HEK293 (cell line): Measurements from ENCODE around the gene LRRC74A.

ENCODE experiments used
- CTCF ChIA-PET: fragments of 350-600 bp; formaldehyde crosslinking; extraction: SDS; loops from one replicate; lab custom pipeline; 2021; ENCODE audit warnings: antibody characterized with exemption; lab: Yijun Ruan, JAX
- POLR2A ChIA-PET: fragments of 300-600 bp; formaldehyde crosslinking; extraction: SDS; loops from one replicate; lab custom pipeline; 2020; ENCODE audit warnings: antibody characterized with exemption, inconsistent platforms; lab: Yijun Ruan, JAX
- H3K27ac ChIP-seq: fragments of 200-500 bp; sonication (Bioruptor generic); 2 replicates; pipeline ENCODE4 v1.5.1; 2014; ENCODE audit warnings: low read depth, low read length, control low read depth, inconsistent platforms; ENCODE audit errors: extremely low read depth
- H3K36me3 ChIP-seq, 2 experiments: fragments of 200-500 bp in 1 of 2; sonication (Bioruptor generic) in 1 of 2; 1 replicate in 1 of 2; 2 replicates in 1 of 2; pipeline ENCODE4 v1.5.1; 2014 to 2017; ENCODE audit warnings: inconsistent platforms in 2 of 2, low read length in 2 of 2; ENCODE audit not compliant: control insufficient read depth in 2 of 2, insufficient read depth in 1 of 2
- H3K4me1 ChIP-seq: fragments of 200-500 bp; sonication (Bioruptor generic); 2 replicates; pipeline ENCODE4 v1.5.1; 2014; ENCODE audit warnings: mild to moderate bottlenecking, low read length, inconsistent platforms; ENCODE audit not compliant: control insufficient read depth, insufficient read depth
- H3K4me3 ChIP-seq: 2 replicates; pipeline ENCODE4 v1.5.1; 2011; ENCODE audit warnings: low read depth, mild to moderate bottlenecking, control low read depth, low read length, moderate library complexity
- H3K9me3 ChIP-seq: fragments of 200-500 bp; sonication (Bioruptor generic); 2 replicates; pipeline ENCODE4 v1.5.1; 2014; ENCODE audit warnings: low read depth, low read length, inconsistent platforms; ENCODE audit not compliant: control insufficient read depth, insufficient read depth
- BCL11A ChIP-seq: fragments of 450-650 bp; formaldehyde crosslinking; IDR thresholded peaks from 2 replicates; pipeline ENCODE4 v1.5.1; 2016; ENCODE audit warnings: low read depth, missing biosample characterization, missing genetic modification characterization
- GLIS1 ChIP-seq: fragments of 450-650 bp; formaldehyde crosslinking; IDR thresholded peaks from 2 replicates; pipeline ENCODE4 v1.5.1; 2016; ENCODE audit warnings: missing biosample characterization, missing genetic modification characterization
- SCRT1 ChIP-seq: fragments of 450-650 bp; formaldehyde crosslinking; IDR thresholded peaks from 2 replicates; pipeline ENCODE4 v1.5.1; 2016; ENCODE audit warnings: missing biosample characterization, missing genetic modification characterization, borderline replicate concordance
- WT1 ChIP-seq: fragments of 450-650 bp; formaldehyde crosslinking; IDR thresholded peaks from 2 replicates; pipeline ENCODE4 v1.5.1; 2016; ENCODE audit warnings: missing biosample characterization, missing genetic modification characterization
- ZBTB8A ChIP-seq: fragments of 450-650 bp; formaldehyde crosslinking; IDR thresholded peaks from 2 replicates; pipeline ENCODE4 v1.5.1; 2016; ENCODE audit warnings: missing biosample characterization, missing genetic modification characterization
- ZEB2 ChIP-seq: fragments of 450-650 bp; formaldehyde crosslinking; IDR thresholded peaks from 2 replicates; pipeline ENCODE4 v1.5.1; 2016; ENCODE audit warnings: missing biosample characterization, missing genetic modification characterization
- ZFHX2 ChIP-seq: fragments of 450-650 bp; formaldehyde crosslinking; conservative IDR thresholded peaks from 2 replicates; pipeline ENCODE4 v1.5.1; 2016; ENCODE audit warnings: missing biosample characterization, missing genetic modification characterization
- ZNF132 ChIP-seq: fragments of 450-650 bp; formaldehyde crosslinking; IDR thresholded peaks from 2 replicates; pipeline ENCODE4 v1.5.1; 2017; ENCODE audit warnings: missing biosample characterization, missing genetic modification characterization, borderline replicate concordance
- ZNF157 ChIP-seq: fragments of 450-650 bp; formaldehyde crosslinking; IDR thresholded peaks from 2 replicates; pipeline ENCODE4 v1.5.1; 2016; ENCODE audit warnings: missing biosample characterization, missing genetic modification characterization
- ZNF175 ChIP-seq: fragments of 450-650 bp; formaldehyde crosslinking; IDR thresholded peaks from 2 replicates; pipeline ENCODE4 v1.5.1; 2016; ENCODE audit warnings: missing biosample characterization, missing genetic modification characterization
- ZNF311 ChIP-seq: fragments of 450-650 bp; formaldehyde crosslinking; IDR thresholded peaks from 2 replicates; pipeline ENCODE4 v1.5.1; 2017; ENCODE audit warnings: missing biosample characterization, missing genetic modification characterization, borderline replicate concordance
- ZNF416 ChIP-seq: fragments of 450-650 bp; formaldehyde crosslinking; IDR thresholded peaks from 2 replicates; pipeline ENCODE4 v1.5.1; 2016; ENCODE audit warnings: missing biosample characterization, missing genetic modification characterization
- ZNF521 ChIP-seq: fragments of 450-650 bp; formaldehyde crosslinking; IDR thresholded peaks from 2 replicates; pipeline ENCODE4 v1.5.1; 2017; ENCODE audit warnings: missing biosample characterization, mild to moderate bottlenecking, missing genetic modification characterization
- ZNF701 ChIP-seq: fragments of 450-650 bp; formaldehyde crosslinking; IDR thresholded peaks from 2 replicates; pipeline ENCODE4 v1.5.1; 2016; ENCODE audit warnings: missing biosample characterization, missing genetic modification characterization
- TF ChIP-seq, protein P1 (sequence below): fragments of 450-650 bp; formaldehyde crosslinking; IDR thresholded peaks from 2 replicates; pipeline ENCODE4 v1.5.1; 2016; ENCODE audit warnings: missing biosample characterization, missing genetic modification characterization, borderline replicate concordance
- TF ChIP-seq, protein P2 (sequence below): fragments of 450-650 bp; formaldehyde crosslinking; IDR thresholded peaks from 2 replicates; pipeline ENCODE4 v1.5.1; 2017; ENCODE audit warnings: missing biosample characterization, missing genetic modification characterization
- TF ChIP-seq, protein P3 (sequence below): fragments of 450-650 bp; formaldehyde crosslinking; IDR thresholded peaks from 2 replicates; pipeline ENCODE4 v1.5.1; 2016; ENCODE audit warnings: missing biosample characterization, missing genetic modification characterization
- TF ChIP-seq, protein P4 (sequence below): fragments of 450-650 bp; formaldehyde crosslinking; IDR thresholded peaks from 2 replicates; pipeline ENCODE4 v1.5.1; 2016; ENCODE audit warnings: missing biosample characterization, missing genetic modification characterization
- TF ChIP-seq, protein P5 (sequence below): fragments of 450-650 bp; formaldehyde crosslinking; IDR thresholded peaks from 2 replicates; pipeline ENCODE4 v1.5.1; 2016; ENCODE audit warnings: missing biosample characterization, missing genetic modification characterization

Gene LRRC74A

DNA sequence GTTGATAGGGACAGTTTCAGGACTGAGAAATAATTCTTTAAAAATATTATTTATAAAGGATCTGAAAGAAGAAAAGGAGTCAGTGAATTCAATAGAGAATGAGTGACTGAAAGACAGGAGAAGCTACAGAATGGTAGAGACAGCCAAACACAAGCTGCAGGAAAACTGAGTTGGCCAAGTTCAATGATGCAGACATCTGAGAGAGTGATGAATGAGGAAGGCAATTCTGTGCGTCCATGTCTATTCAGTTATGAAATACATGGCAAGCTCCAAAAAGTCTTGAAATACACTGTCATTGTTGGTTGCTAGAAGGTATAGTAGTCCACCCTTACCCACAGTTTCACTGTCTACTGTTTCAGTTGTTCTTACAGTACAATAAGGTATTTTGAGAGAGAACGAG lies 6.8 kb downstream of the LRRC74A start (continued):
- TF ChIP-seq, protein P1, sequence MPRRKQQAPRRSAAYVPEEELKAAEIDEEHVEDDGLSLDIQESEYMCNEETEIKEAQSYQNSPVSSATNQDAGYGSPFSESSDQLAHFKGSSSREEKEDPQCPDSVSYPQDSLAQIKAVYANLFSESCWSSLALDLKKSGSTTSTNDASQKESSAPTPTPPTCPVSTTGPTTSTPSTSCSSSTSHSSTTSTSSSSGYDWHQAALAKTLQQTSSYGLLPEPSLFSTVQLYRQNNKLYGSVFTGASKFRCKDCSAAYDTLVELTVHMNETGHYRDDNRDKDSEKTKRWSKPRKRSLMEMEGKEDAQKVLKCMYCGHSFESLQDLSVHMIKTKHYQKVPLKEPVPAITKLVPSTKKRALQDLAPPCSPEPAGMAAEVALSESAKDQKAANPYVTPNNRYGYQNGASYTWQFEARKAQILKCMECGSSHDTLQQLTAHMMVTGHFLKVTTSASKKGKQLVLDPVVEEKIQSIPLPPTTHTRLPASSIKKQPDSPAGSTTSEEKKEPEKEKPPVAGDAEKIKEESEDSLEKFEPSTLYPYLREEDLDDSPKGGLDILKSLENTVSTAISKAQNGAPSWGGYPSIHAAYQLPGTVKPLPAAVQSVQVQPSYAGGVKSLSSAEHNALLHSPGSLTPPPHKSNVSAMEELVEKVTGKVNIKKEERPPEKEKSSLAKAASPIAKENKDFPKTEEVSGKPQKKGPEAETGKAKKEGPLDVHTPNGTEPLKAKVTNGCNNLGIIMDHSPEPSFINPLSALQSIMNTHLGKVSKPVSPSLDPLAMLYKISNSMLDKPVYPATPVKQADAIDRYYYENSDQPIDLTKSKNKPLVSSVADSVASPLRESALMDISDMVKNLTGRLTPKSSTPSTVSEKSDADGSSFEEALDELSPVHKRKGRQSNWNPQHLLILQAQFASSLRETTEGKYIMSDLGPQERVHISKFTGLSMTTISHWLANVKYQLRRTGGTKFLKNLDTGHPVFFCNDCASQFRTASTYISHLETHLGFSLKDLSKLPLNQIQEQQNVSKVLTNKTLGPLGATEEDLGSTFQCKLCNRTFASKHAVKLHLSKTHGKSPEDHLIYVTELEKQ (tag by site-specific recombination), result no peak
- TF ChIP-seq ZNF311 (no peak), ZNF701 (tag by site-specific recombination) (no peak)

DNA sequence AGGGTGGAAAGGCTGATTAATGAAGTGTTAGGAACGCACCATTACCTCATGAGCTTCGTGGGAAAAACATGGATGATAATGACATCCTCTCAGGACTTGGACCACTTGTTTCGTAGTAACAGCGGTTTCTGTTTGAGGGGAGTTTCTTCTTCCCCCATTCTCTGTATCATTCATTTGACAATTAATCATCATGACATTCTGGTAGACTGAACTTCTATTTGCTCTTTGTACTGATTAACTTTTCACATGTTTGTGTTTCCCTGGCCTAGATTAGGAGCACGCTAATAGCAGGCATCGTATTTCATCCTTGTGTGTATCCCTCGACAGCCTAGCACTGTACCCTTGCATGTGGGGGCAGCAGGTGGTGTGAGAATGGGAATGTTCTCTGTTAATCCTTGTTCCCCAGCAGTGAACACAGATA lies 8.0 kb downstream of the LRRC74A start:
- H3K9me3 ChIP-seq, result no peaks in the 10 kb centered on the region
- TF ChIP-seq, protein P2, sequence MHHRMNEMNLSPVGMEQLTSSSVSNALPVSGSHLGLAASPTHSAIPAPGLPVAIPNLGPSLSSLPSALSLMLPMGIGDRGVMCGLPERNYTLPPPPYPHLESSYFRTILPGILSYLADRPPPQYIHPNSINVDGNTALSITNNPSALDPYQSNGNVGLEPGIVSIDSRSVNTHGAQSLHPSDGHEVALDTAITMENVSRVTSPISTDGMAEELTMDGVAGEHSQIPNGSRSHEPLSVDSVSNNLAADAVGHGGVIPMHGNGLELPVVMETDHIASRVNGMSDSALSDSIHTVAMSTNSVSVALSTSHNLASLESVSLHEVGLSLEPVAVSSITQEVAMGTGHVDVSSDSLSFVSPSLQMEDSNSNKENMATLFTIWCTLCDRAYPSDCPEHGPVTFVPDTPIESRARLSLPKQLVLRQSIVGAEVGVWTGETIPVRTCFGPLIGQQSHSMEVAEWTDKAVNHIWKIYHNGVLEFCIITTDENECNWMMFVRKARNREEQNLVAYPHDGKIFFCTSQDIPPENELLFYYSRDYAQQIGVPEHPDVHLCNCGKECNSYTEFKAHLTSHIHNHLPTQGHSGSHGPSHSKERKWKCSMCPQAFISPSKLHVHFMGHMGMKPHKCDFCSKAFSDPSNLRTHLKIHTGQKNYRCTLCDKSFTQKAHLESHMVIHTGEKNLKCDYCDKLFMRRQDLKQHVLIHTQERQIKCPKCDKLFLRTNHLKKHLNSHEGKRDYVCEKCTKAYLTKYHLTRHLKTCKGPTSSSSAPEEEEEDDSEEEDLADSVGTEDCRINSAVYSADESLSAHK (tag by site-specific recombination), result peak; percentile 59
- TF ChIP-seq SCRT1 (tag by site-specific recombination) (no peak), WT1 (tag by site-specific recombination) (no peak)
- TF ChIP-seq, all 188 proteins: peak for 1
- ChIA-PET CTCF (no interaction called here), POLR2A (no interaction called here)
- Histone ChIP-seq H3K27ac (no peak overlapping the region), H3K4me3 (no peak overlapping the region), H3K36me3 (no peaks in the 10 kb centered on the region), H3K4me1 (no peaks in the 10 kb centered on the region)

DNA sequence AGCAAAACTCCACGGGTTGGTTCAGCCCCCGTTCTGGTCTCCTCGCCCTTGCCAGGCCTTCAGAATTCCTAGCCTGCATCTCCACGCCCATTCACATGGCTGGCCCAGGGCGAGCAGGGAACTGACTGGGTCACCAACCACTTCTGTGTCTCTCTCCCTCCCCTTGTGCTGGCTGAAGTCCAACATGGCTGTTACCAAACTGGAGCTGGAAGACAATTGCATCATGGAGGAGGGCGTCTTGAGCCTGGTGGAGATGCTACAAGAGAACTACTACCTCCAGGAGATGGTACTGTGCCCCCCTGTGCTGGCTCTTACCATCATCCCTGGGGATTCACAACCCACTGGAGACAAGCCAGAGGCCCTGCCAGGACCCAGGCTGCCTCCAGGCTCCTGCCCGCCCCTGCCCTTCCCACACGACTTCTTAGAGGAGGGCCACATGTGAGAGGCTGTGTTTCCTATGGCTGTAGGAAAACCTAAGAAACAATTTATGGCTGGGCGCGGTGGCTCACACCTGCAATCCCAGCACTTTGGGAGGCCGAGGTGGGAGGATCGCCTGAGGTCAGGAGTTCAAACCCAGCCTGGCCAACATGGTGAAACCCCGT lies 9.9 kb downstream of the LRRC74A start:
- Histone ChIP-seq H3K4me3 (no peak overlapping the region), H3K9me3 (no peaks in the 10 kb centered on the region), H3K36me3 (no peaks in the 10 kb centered on the region)
- POLR2A ChIA-PET, result no interaction called here
- TF ChIP-seq ZNF416 (no peak), GLIS1 (tag by site-specific recombination) (peak; percentile 39; the same call in 1 of the 2 replicates), ZFHX2 (tag by site-specific recombination) (peak; percentile 64), ZNF521 (tag by site-specific recombination) (no peak)
- TF ChIP-seq, all 188 proteins: peak for 2
- CTCF ChIA-PET, result no interaction called here
- H3K27ac ChIP-seq, result no peak overlapping the region
- H3K4me1 ChIP-seq, result no peaks in the 10 kb centered on the region

DNA sequence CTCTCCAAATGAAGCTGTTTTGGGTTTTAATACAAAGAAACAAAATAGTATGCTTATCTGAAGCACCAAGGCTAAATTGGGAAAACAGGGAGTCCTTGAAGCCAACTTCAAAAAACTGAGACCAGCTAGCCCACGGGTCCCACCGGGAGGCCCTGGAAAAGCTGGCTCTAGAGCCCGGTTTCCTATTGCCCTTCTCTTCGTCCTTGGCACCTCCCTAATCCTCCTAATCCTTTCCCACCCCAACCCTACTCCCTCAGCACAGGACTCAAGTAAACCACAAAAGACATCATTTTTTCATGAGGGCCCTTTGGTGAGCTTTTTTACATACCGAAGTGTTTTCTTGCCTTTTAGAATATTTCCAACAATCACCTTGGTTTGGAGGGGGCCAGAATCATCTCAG lies 11.3 kb downstream of the LRRC74A start:
- POLR2A ChIA-PET, result no interaction called here
- no peaks in the 10 kb centered on the region for H3K36me3 ChIP-seq
- no peaks in the 10 kb centered on the region for H3K9me3 ChIP-seq
- CTCF ChIA-PET, result interaction anchor here (0.7 kb wide), 1 partner anchor 32 kb away, joined by 3 read pairs; no protein-coding TSS in a partner anchor
- H3K4me3 ChIP-seq, result no peak overlapping the region
- no peaks in the 10 kb centered on the region for H3K4me1 ChIP-seq
- H3K27ac ChIP-seq, result no peak overlapping the region
- TF ChIP-seq, protein P3, sequence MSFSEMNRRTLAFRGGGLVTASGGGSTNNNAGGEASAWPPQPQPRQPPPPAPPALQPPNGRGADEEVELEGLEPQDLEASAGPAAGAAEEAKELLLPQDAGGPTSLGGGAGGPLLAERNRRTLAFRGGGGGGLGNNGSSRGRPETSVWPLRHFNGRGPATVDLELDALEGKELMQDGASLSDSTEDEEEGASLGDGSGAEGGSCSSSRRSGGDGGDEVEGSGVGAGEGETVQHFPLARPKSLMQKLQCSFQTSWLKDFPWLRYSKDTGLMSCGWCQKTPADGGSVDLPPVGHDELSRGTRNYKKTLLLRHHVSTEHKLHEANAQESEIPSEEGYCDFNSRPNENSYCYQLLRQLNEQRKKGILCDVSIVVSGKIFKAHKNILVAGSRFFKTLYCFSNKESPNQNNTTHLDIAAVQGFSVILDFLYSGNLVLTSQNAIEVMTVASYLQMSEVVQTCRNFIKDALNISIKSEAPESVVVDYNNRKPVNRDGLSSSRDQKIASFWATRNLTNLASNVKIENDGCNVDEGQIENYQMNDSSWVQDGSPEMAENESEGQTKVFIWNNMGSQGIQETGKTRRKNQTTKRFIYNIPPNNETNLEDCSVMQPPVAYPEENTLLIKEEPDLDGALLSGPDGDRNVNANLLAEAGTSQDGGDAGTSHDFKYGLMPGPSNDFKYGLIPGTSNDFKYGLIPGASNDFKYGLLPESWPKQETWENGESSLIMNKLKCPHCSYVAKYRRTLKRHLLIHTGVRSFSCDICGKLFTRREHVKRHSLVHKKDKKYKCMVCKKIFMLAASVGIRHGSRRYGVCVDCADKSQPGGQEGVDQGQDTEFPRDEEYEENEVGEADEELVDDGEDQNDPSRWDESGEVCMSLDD (tag by site-specific recombination), result no peak
- TF ChIP-seq ZEB2 (no peak), ZBTB8A (tag by site-specific recombination) (no peak), ZNF132 (tag by site-specific recombination) (no peak), ZNF175 (tag by site-specific recombination) (no peak), BCL11A (tag by site-specific recombination) (no peak), ZNF157 (tag by site-specific recombination) (no peak)
- TF ChIP-seq, protein P4, sequence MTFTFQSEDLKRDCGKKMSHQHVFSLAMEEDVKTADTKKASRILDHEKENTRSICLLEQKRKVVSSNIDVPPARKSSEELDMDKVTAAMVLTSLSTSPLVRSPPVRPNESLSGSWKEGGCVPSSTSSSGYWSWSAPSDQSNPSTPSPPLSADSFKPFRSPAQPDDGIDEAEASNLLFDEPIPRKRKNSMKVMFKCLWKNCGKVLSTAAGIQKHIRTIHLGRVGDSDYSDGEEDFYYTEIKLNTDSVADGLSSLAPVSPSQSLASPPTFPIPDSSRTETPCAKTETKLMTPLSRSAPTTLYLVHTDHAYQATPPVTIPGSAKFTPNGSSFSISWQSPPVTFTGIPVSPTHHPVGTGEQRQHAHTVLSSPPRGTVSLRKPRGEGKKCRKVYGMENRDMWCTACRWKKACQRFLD (tag by site-specific recombination), result no peak
- TF ChIP-seq, protein P5, sequence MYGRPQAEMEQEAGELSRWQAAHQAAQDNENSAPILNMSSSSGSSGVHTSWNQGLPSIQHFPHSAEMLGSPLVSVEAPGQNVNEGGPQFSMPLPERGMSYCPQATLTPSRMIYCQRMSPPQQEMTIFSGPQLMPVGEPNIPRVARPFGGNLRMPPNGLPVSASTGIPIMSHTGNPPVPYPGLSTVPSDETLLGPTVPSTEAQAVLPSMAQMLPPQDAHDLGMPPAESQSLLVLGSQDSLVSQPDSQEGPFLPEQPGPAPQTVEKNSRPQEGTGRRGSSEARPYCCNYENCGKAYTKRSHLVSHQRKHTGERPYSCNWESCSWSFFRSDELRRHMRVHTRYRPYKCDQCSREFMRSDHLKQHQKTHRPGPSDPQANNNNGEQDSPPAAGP (tag by site-specific recombination), result no peak
